GM19438 (cell line): ENCODE results near the gene RFC2.

Source experiments
- ATAC-seq: cut with Tn5 transposase; IDR thresholded peaks from one replicate; pipeline ENCODE4 v1.9.1; 2021; ENCODE audit warnings: low read depth; ENCODE audit not compliant: unreplicated experiment

Gene RFC2

DNA sequence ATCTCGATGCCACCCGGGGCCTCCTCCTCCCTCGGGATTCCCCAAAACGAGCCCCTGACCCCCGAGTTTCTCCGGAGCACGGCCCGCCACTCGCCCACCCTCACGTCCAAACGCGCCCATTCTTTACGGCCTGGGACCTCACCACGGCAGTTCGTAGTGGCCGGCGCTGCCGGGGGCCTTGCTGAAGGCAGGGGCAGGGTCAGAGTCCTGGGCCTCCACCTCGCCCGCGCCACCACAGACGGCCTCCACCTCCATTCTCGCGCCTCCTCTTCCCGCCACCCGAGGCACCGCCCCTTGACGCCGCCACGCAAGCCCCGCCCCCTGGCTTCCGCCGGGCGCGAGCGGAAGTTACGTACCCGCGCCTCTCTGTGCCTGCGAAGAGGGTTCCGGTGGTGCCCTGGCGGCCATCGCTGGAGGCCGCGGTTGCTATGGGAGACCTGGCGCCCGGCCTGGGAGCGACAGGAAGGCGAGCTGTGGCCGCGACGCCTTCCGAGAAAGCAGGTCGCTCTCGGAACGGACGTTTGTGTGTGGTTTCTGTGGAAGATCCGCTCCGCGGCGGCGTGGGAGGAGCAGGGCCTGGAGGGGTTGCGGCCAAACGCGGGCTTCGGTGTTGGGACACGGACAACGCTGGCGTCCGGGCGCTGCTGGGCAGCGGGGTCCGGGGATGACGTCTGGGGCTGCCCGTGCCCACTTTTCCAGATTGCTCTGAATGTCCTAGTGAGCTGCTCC is at the start of gene RFC2:
Gene RFC2, minus strand, starts transcription at position 271 of the 729 bp plus-strand sequence. Its CDS starts 16 bp downstream, at position 255.
- peak; percentile 85 for ATAC-seq

DNA sequence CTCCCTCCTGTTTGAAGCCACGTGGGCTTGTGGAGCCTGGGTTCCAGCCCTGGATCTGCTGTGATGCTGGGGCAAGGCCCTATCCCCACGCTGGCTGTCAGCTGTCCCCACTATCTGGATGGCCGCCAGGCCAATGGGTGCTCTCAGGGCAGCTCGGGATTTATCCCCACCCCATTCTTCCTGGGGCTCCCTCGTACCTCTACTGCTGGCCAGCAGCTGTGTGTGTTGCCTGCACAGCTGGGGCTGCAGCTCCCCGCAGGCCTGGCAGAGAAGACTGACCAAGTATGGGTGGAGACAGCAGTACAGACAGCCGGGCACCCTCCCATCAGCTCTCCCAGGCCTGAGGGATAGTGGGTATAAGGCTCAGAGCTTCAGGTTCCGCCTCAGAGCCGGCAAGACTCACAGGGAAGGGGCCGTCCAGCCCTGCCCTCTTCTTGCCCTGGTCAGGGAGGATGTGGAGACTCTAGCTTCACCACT is 48.6 kb upstream of the RFC2 start:
- no peak for ATAC-seq

DNA sequence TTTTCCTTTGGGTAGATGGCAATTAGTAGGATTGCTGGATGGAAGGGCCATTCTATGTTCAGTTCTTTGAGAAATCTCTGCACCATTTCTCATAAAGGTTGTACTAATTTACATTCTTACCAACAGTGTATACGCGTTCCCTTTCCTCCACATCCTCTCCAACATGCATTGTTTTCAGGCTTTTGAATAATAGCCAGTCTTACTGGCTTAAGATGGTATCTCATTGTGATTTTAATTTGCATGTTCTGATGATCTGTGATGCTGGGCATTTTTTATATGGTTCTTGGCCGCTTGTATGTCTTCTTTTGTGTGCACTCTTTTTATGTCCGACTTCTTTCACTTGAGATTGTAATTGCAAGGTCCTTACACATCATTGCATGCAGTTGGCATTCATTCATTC is 46.7 kb upstream of the RFC2 start:
- ATAC-seq = no peak

DNA sequence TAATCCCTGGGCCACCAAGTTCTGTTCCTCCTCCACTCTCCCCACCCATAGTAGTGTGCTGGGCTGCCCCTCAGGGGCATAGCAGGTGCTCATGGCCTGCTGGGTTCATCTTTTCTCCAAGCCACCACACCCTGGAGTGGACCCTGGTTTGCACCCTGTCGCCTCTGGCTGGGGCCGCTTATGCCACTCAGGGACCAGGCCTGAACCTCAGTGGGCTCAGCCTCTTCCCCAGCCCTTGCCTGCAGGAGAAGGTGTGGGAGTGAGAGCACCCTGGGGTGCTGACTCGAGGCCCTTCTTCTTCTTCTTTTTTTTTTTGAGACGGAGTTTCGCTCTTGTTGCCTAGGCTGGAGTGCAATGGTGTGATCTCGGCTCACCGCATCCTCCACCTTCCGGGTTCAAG is 45.2 kb upstream of the RFC2 start:
- ATAC-seq = no peak

DNA sequence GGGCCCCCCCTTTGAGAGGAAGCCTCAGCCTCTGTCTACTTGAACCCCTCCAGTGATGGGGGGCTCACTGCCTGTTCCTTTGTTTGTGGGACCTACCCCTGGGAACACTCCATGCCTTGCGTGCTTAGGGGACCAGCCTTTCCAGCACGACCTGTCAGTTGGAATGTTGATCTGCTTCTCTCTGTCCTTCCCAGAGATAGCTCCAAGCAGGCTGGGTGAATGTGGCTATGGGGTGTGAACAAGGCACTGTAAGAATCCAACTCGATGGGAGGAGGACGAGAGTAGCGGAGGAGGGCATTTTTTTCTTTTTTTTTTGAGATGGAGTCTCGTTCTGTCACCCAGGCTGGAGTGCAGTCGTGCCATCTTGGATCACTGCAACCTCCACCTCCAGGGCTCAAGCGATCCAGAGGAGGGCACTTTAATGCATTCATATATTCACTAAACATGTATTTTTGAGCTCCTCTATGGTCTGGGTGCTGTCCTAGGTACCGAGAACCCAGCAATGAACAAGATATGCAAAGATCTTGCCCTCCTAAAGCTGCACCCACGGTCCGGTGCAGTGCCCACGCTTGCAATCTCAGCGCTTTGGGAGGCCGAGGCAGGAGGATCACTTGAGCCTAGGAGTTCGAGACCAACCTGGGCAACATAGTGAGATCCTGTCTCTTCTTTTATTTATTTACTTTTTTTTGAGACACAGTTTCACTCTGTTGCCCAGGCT is 43.5 kb upstream of the RFC2 start:
- no peak for ATAC-seq

DNA sequence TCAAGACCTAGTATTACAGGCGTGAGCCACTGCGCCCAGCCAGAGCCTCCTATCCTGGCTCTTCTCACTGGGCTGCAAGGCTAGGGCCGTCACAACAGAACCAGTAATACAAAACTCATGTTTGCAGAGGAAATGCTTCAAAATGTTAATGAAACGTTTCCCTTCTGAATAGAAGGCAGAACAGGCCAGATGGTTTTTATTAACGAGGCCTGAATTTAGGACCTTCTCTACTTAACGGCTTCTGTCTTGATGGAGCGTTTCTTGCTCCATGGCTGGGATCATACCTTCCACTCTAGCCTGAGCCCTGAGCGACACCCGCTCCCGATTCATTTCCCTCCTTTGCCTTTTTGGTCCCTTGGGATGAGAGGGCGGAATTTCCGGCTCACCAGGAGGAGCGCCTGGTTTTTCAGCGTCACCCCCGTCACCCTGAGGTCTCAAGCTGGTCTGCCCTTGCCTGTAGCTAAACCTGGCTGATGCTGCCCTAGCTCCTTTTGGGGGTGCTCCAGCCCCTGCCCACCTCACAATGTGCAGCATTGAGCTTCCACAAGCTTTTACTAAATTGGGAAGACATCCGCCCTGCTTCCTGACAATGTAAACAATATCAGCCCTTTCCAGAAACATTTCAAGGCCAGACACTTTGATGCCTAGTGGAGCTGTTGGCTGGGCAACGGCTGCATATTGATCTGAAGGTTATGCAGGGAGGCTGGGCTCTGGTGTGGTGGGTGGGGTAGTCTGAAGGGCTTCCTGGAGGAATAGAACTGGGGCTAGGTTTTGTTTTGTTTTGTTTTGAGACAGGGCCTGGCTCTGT is 40.2 kb upstream of the RFC2 start:
- ATAC-seq = no peak

GRCh38 chr7:74293577-74293908 is 39.3 kb upstream of the RFC2 start:
- ATAC-seq = no peak

DNA sequence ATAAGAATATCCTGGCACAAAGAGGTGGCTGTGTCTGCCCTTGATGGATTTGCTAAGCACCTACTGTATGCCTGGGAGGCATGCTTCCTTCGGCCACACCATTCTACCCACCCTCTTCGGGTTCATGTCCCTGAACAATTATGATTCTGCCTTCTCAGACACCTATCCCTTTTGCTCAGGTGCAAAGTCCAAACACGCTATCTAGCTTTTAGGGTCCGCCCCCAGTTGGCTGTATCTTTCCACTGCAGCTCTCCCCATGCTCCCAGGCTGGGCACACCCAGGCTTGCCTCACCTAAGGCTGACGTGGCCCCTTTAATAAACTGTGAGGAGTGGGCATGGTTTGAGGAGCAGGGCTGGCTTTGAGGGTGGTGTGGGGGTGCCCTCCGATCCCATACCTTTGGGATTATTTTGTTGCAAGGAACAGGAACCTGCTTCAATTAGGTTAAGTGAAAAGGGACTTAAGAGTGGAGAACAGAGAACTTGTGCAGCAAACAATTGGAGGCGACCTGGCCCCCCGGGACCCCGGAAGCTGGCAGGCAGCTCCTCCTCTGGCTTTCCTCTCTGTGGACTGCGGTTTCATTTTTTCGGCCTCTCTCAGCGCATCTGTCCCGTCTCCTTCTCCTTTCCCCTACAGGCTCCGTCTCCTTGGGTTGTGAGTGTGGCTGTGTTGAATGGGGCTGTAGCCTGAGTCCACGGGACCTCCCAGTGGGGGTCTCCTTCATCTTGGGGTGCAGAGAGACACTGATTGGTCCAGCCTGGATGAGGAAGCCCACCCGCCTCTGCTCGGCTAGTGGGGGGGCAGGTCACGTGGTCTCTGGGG is 38.8 kb upstream of the RFC2 start:
- no peak for ATAC-seq

- no peak for ATAC-seq
These were observed 37.3 kb upstream of the RFC2 start for GRCh38 chr7:74291535-74291934.

DNA sequence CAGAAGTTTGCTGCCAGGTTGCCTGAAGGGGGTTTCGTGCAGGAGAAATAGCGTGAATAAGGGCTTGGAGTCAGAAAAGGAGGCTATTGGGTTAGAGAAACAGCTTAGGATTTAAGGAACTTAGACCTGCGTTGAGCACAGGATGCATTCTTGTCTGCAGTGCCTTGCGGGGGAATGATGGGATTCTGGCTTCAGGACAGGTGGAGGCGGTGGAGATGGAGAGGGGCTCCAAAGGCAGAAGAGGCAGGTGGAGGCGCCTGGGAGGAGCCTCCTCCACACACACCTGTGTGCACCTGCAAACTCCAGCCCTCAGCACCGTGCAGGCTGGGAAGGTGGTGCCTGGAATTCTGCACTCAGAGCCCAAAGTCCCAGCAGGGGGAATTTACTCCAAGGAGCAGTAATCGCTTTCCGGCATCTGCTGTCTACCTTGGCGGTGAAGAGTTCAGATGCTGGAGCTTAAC is 36.8 kb upstream of the RFC2 start:
- ATAC-seq = no peak

DNA sequence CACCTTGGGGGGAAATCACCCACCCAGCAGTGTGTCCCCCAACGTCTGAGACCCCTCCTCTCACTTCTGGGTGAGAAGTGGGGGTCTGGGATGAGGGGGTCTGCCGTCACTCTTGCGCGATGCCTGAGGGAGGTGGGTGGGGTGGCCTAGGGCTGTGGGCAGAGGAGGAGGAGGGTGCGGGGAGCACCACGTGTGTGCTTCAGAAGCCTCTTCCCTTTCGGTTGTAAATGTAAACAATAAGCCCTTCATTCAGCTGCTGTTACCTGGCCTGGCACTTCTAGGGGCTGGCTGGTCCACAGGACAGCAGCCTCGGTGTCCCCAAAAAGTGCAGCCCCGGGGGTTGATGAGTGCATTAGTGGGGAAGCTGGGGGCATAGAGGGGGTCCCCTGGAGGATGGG is 36.4 kb upstream of the RFC2 start:
- no peak for ATAC-seq

GRCh38 chr7:74289659-74290552 is 35.7 kb upstream of the RFC2 start:
- ATAC-seq = no peak

DNA sequence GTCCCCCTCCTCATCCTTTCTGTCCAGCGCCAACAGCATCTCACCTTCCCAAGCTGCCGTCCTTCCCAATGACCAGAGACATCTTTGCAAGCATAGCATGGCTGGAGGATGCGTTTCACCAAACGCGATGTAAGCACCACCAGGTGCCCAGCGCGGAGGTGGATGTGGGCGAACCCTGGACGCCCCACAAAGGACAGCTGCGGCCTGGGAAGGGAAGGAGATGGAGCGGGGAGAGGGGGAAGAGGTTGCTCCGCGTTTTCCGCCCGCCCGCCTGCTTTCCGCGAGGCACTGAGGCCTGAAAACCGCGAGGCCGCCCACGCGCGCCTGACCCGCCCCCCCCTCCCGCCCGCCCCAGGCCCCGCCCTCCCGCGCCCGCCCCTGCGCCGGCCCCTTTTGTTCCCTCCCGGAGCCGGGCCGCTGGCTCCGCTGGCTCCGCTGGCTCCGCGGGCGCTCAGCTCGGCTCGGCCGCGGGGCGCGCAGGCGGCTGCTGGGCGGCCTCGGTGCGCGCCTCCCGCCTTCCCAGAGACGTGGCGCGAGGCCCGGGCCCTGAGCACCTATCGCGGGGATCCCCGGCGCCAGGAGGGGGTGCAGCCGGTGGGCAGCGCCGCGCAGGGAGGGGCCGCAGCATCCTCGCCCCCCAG is 34.9 kb upstream of the RFC2 start, which contains the start of gene CLIP2:
Gene CLIP2, plus strand, starts transcription at position 390 of the 641 bp plus-strand sequence. CDS start 28,140 bp downstream, outside the sequence.
- no peak for ATAC-seq

GRCh38 chr7:74288034-74288881 is 34.1 kb upstream of the RFC2 start:
- ATAC-seq = no peak

- ATAC-seq = no peak
These were observed 33.3 kb upstream of the RFC2 start for GRCh38 chr7:74287303-74288033.

DNA sequence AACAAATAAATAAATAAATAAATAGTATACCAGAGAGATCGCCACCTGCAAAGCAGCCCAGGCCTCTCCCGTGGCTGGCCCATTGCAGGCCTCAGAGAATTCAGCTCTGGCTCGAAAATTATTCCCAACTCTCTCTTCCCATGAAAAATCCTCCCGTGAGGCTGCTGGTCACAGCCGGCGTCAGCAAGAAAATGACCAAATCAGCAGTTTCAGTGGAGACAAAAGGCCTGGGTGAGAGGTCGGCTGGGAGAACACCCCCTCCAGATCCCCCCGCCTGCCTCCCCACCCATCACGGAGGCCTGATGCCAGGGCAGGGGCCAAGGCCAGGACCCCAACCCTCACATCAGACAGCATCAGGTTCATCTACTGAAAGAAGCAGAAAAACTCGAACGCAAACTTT is 31.9 kb upstream of the RFC2 start:
- no peak for ATAC-seq

GRCh38 chr7:74284781-74285259 is 30.6 kb upstream of the RFC2 start:
- ATAC-seq = no peak
